ENCODE measurements around the gene ATP5MK. TPM values are rescaled to one million over a fixed set of nuclear protein-coding genes. Genes with fewer than 3 reads are reported as not detected.

The ATP5MK gene
- total RNA-seq, 1 experiment from 2014 or later: 429 TPM

- TF ChIP-seq, protein P1, sequence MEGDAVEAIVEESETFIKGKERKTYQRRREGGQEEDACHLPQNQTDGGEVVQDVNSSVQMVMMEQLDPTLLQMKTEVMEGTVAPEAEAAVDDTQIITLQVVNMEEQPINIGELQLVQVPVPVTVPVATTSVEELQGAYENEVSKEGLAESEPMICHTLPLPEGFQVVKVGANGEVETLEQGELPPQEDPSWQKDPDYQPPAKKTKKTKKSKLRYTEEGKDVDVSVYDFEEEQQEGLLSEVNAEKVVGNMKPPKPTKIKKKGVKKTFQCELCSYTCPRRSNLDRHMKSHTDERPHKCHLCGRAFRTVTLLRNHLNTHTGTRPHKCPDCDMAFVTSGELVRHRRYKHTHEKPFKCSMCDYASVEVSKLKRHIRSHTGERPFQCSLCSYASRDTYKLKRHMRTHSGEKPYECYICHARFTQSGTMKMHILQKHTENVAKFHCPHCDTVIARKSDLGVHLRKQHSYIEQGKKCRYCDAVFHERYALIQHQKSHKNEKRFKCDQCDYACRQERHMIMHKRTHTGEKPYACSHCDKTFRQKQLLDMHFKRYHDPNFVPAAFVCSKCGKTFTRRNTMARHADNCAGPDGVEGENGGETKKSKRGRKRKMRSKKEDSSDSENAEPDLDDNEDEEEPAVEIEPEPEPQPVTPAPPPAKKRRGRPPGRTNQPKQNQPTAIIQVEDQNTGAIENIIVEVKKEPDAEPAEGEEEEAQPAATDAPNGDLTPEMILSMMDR (IDR thresholded peaks at IDR 0.05; ENCODE audit: unreplicated experiment): no peak
- no peak for DNase-seq (ENCODE audit: unreplicated experiment)
- intact Hi-C loops (cut with micrococcal nuclease): no loop called here
- peaks cover 98% of the 10 kb centered on the region for H3K36me3 Mint-ChIP-seq (ENCODE audit: insufficient read depth, unreplicated experiment)
- no peaks in the 10 kb centered on the region for H3K4me1 Mint-ChIP-seq (ENCODE audit: insufficient read depth, unreplicated experiment)
- POLR2A ChIA-PET: no interaction called here
- H3K4me3 Mint-ChIP-seq (ENCODE audit: unreplicated experiment): no peak overlapping the region
- CTCF ChIA-PET: no interaction called here
- BruUV-seq (replicated peaks): no TSS peak
- no peak overlapping the region for H3K27ac Mint-ChIP-seq (ENCODE audit: low read depth, unreplicated experiment)
- H3K9me3 Mint-ChIP-seq (ENCODE audit: unreplicated experiment): no peaks in the 10 kb centered on the region
- H3K27me3 Mint-ChIP-seq (ENCODE audit: insufficient read depth, unreplicated experiment): no peaks in the 10 kb centered on the region
Measured at GRCh38 chr10:103429647-103430046, 33.4 kb upstream of the ATP5MK start.

DNA sequence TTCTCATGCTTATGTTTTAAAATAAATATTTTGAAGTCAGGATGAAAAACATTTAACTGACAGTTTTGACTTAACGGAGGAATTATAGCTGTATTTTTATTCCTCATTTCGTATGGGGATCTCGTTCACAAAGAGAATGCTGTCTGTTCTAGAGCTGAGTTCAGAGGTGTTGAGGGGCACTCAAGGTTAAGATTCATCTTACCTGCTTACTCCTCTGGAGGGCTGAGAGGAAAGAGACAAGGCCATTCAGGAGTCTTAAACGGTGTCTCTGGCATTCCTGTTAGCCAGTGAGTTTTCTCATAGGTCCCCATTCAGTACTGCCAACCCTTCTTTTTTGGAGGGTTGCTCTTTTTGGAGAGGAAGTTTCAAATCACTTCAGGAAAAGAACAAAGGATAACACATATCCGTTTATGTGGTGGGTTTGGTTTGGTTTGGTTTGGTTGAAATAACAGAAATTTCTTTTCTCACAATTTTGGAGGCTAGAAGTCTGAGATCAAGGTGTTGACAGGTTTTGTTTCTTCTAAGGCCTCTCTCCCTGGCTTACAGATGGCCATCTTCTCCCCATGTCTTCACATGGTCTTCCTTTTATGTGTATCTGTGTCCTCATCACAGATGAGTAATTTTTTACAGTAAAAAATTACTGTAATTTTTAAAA lies 32.8 kb upstream of the ATP5MK start:
- CTCF ChIA-PET: no interaction called here
- Mint-ChIP-seq H3K4me3 (ENCODE audit: unreplicated experiment) (no peak overlapping the region), H3K27ac (ENCODE audit: low read depth, unreplicated experiment) (peak overlapping the region; percentile 33), H3K27me3 (ENCODE audit: insufficient read depth, unreplicated experiment) (no peaks in the 10 kb centered on the region), H3K4me1 (ENCODE audit: insufficient read depth, unreplicated experiment) (no peaks in the 10 kb centered on the region), H3K36me3 (ENCODE audit: insufficient read depth, unreplicated experiment) (peaks cover 99% of the 10 kb centered on the region), H3K9me3 (ENCODE audit: unreplicated experiment) (no peaks in the 10 kb centered on the region)
- POLR2A ChIA-PET: no interaction called here
- no peak for DNase-seq (ENCODE audit: unreplicated experiment)
- intact Hi-C loops (cut with micrococcal nuclease): no loop called here
- TF ChIP-seq, protein P1 (IDR thresholded peaks at IDR 0.05; ENCODE audit: unreplicated experiment): no peak
- BruUV-seq (replicated peaks): no TSS peak

DNA sequence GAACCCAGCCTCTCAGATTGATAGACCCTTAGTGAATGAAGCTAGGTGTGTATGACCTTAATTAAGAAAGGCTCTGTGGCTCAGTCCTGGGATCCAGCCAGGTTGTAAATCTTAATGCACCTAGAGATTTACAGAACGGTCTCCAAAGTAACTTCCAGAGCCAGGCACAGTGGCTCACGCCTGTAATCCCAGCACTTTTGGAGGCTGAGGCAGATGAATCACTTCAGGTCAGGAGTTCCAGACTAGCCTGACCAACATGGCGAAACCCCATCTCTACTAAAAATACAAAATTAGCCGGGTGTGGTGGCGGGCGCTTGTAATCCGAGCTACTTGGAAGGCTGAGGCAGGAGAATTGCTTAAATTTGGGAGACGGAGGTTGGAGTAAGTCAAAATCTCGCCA lies 31.6 kb upstream of the ATP5MK start:
- POLR2A ChIA-PET: no interaction called here
- CTCF ChIA-PET: interaction anchor here (1.8 kb wide), 1 partner anchor 58 kb away, joined by 6 read pairs; no protein-coding TSS in a partner anchor
- Mint-ChIP-seq H3K27me3 (ENCODE audit: insufficient read depth, unreplicated experiment) (no peaks in the 10 kb centered on the region), H3K4me3 (ENCODE audit: unreplicated experiment) (no peak overlapping the region), H3K9me3 (ENCODE audit: unreplicated experiment) (no peaks in the 10 kb centered on the region), H3K27ac (ENCODE audit: low read depth, unreplicated experiment) (no peak overlapping the region), H3K4me1 (ENCODE audit: insufficient read depth, unreplicated experiment) (no peaks in the 10 kb centered on the region), H3K36me3 (ENCODE audit: insufficient read depth, unreplicated experiment) (peaks cover 100% of the 10 kb centered on the region)
- TF ChIP-seq, protein P1 (IDR thresholded peaks at IDR 0.05; ENCODE audit: unreplicated experiment): no peak
- no TSS peak for BruUV-seq (replicated peaks)
- DNase-seq (ENCODE audit: unreplicated experiment): no peak
- intact Hi-C loops (cut with micrococcal nuclease): no loop called here

DNA sequence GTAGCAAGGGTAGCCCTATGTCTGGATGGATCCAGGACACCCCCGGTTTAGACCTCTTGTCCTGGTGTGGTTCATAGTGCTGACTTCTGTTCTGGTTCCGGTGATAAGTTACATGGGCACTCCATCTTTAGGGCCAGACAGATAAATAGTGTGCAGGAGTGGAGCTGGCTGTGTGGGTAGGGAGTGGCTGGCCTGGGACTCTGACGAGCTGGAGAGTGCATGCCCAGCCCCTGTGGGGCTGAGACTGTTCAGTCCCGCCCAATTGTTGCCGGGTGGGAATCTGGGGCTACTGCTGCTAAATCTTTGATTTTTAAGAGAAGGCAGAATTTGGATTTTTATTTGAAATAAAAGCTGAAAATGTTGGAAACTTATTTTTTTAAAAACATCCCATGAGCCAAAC lies 27.5 kb upstream of the ATP5MK start:
- H3K9me3 Mint-ChIP-seq (ENCODE audit: unreplicated experiment): no peaks in the 10 kb centered on the region

More for the DNA sequence above, 27.5 kb upstream of the ATP5MK start:
- intact Hi-C loops (cut with micrococcal nuclease): no loop called here
- Mint-ChIP-seq H3K36me3 (ENCODE audit: insufficient read depth, unreplicated experiment) (peaks cover 99% of the 10 kb centered on the region), H3K4me3 (ENCODE audit: unreplicated experiment) (no peak overlapping the region), H3K27ac (ENCODE audit: low read depth, unreplicated experiment) (no peak overlapping the region), H3K4me1 (ENCODE audit: insufficient read depth, unreplicated experiment) (no peaks in the 10 kb centered on the region), H3K27me3 (ENCODE audit: insufficient read depth, unreplicated experiment) (no peaks in the 10 kb centered on the region)
- no peak for DNase-seq (ENCODE audit: unreplicated experiment)
- no TSS peak for BruUV-seq (replicated peaks)
- TF ChIP-seq, protein P1 (IDR thresholded peaks at IDR 0.05; ENCODE audit: unreplicated experiment): no peak
- POLR2A ChIA-PET: interaction anchor here (1.0 kb wide), 1 partner anchor 28 kb away, joined by 4 read pairs; the partner anchor contains the start of genes ATP5MK and PDCD11
- CTCF ChIA-PET: interaction anchor here (0.6 to 2.0 kb wide), 5 partner anchors 7 to 152 kb away, joined by 3 to 7 read pairs (median 4); no protein-coding TSS in a partner anchor
